Vagina (tissue), 2 donors: ENCODE measurements around the gene KCNK17.

Source experiments
- POLR2A ChIP-seq, 2 donors: fragments of 450-650 bp; IDR thresholded peaks; one replicate each; pipeline ENCODE4 v1.6.1; 2017; ENCODE audit warnings: antibody characterized with exemption in 2 of 2, mild to moderate bottlenecking in 2 of 2, moderate library complexity in 2 of 2
- POLR2AphosphoS5 ChIP-seq, 2 donors: sonication (generic); formaldehyde crosslinking; IDR thresholded peaks; one replicate each; pipeline ENCODE4 v1.9.0; 2017; ENCODE audit warnings: antibody characterized with exemption in 2 of 2, mild to moderate bottlenecking in 2 of 2, low read depth in 1 of 2; ENCODE audit not compliant: insufficient read depth in 1 of 2
- TF ChIP-seq, protein P1 (sequence below), 3 experiments: fragments of 450-650 bp in 2 of 3; fragments of 200-600 bp in 1 of 3; sonication (generic) in 1 of 3; IDR thresholded peaks; one replicate each; pipeline ENCODE4 v1.5.1; 2017 to 2019; ENCODE audit warnings: antibody characterized with exemption in 3 of 3, mild to moderate bottlenecking in 2 of 3, moderate library complexity in 2 of 3

DNA sequence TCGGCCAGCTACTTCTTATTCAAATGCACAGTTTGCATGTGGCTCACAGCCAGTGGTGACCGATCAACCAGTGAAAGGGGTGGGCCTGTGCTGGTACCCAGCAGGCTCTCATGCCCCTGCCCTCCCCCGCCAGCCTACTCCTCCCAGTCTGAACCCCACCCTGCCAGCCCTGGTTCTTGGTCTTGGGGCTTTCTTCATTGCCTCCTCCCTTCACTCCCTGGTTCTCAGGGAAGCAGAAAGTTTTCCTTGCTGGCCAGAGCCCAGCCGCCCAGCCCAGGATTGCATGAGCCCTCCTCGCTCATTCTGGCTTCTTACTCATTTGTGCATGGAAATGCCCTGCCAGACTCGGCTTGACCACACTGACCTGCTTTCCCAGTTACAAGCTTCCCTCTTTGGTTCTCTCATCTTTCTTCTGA, 40.8 kb downstream of the KCNK17 start:
- TF ChIP-seq, protein P1, sequence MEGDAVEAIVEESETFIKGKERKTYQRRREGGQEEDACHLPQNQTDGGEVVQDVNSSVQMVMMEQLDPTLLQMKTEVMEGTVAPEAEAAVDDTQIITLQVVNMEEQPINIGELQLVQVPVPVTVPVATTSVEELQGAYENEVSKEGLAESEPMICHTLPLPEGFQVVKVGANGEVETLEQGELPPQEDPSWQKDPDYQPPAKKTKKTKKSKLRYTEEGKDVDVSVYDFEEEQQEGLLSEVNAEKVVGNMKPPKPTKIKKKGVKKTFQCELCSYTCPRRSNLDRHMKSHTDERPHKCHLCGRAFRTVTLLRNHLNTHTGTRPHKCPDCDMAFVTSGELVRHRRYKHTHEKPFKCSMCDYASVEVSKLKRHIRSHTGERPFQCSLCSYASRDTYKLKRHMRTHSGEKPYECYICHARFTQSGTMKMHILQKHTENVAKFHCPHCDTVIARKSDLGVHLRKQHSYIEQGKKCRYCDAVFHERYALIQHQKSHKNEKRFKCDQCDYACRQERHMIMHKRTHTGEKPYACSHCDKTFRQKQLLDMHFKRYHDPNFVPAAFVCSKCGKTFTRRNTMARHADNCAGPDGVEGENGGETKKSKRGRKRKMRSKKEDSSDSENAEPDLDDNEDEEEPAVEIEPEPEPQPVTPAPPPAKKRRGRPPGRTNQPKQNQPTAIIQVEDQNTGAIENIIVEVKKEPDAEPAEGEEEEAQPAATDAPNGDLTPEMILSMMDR (IDR thresholded peaks at IDR 0.05): no peak
- TF ChIP-seq POLR2AphosphoS5 (IDR thresholded peaks at IDR 0.05; ENCODE audit: insufficient read depth in 1 of 2, low read depth in 1 of 2) (no peak), POLR2A (IDR thresholded peaks at IDR 0.05) (no peak)
